Neural progenitor cell (in vitro differentiated cells): ENCODE data around the gene ROBO2. TPM values are rescaled to one million over a fixed set of nuclear protein-coding genes. Genes with fewer than 3 reads are reported as not detected.

Experiments used
- DNase-seq: peaks from one replicate; pipeline ENCODE4 v3.0.0-alpha.2; 2016; ENCODE audit warnings: low spot score
- H2AFZ ChIP-seq: fragments of 200-600 bp; sonication (generic); replicated peaks from 2 replicates; pipeline ENCODE4 v1.6.1; 2016; ENCODE audit warnings: antibody characterized with exemption
- H3F3A ChIP-seq: fragments of 200-600 bp; sonication (generic); 2 replicates; pipeline ENCODE4 v1.6.1; 2016; ENCODE audit warnings: antibody characterized with exemption, low read depth
- H3K27ac ChIP-seq: fragments of 200-600 bp; sonication (generic); 2 replicates; pipeline ENCODE4 v1.5.1; 2016; ENCODE audit warnings: mild to moderate bottlenecking
- H3K27me3 ChIP-seq: fragments of 200-600 bp; sonication (generic); 2 replicates; pipeline ENCODE4 v1.6.1; 2016; ENCODE audit warnings: mild to moderate bottlenecking, moderate library complexity
- H3K36me3 ChIP-seq: fragments of 200-600 bp; sonication (generic); 2 replicates; pipeline ENCODE4 v1.5.1; 2016
- H3K4me1 ChIP-seq: fragments of 200-600 bp; sonication (generic); 2 replicates; pipeline ENCODE4 v1.6.1; 2016; ENCODE audit warnings: mixed run types
- H3K4me2 ChIP-seq: fragments of 200-600 bp; sonication (generic); 2 replicates; pipeline ENCODE4 v1.6.1; 2016
- H3K4me3 ChIP-seq: fragments of 200-600 bp; sonication (generic); 2 replicates; pipeline ENCODE4 v1.5.1; 2016
- H3K79me2 ChIP-seq: fragments of 200-600 bp; sonication (generic); 2 replicates; pipeline ENCODE4 v1.6.1; 2016; ENCODE audit warnings: low read depth
- H3K9ac ChIP-seq: fragments of 200-600 bp; sonication (generic); 2 replicates; pipeline ENCODE4 v1.6.1; 2016
- H3K9me3 ChIP-seq: fragments of 200-600 bp; sonication (generic); 2 replicates; pipeline ENCODE4 v1.5.1; 2016; ENCODE audit warnings: low read depth
- H4K20me1 ChIP-seq: fragments of 200-600 bp; sonication (generic); 2 replicates; pipeline ENCODE4 v1.6.1; 2016; ENCODE audit warnings: low read depth
- H3K27ac Mint-ChIP-seq: 3 replicates; pipeline ENCODE4 v1.8.0; 2021; ENCODE audit warnings: mixed read lengths
- H3K27me3 Mint-ChIP-seq: 2 replicates; pipeline ENCODE4 v1.8.0; 2022; ENCODE audit warnings: low read depth, mild to moderate bottlenecking, inconsistent platforms, moderate library complexity, mixed read lengths; ENCODE audit not compliant: insufficient read depth
- H3K36me3 Mint-ChIP-seq: 3 replicates; pipeline ENCODE4 v1.8.0; 2021; ENCODE audit warnings: mixed read lengths
- H3K4me1 Mint-ChIP-seq: 3 replicates; pipeline ENCODE4 v1.8.0; 2021; ENCODE audit warnings: mixed read lengths
- H3K4me3 Mint-ChIP-seq: 3 replicates; pipeline ENCODE4 v1.8.0; 2021; ENCODE audit warnings: mild to moderate bottlenecking, moderate library complexity, mixed read lengths
- H3K9me3 Mint-ChIP-seq: 3 replicates; pipeline ENCODE4 v1.8.0; 2020; ENCODE audit warnings: mixed read lengths
- CTCF ChIP-seq: fragments of 200-600 bp; sonication (generic); IDR thresholded peaks from 2 replicates; pipeline ENCODE4 v1.5.1; 2017; ENCODE audit warnings: antibody characterized with exemption, mild to moderate bottlenecking
- EZH2 ChIP-seq: fragments of 200-600 bp; sonication (generic); IDR thresholded peaks from 2 replicates; pipeline ENCODE4 v1.6.1; 2017; ENCODE audit warnings: antibody characterized with exemption, mild to moderate bottlenecking, moderate library complexity
- EZH2phosphoT487 ChIP-seq: fragments of 200-600 bp; sonication (generic); IDR thresholded peaks from 2 replicates; pipeline ENCODE4 v1.6.1; 2017; ENCODE audit warnings: antibody characterized with exemption
- total RNA-seq: library from RNA; depleted of rRNA; stranded (reverse); fragments of >200 nt; gene quantifications from 2 replicates; pipeline ENCODE4 v1.2.3, GENCODE V29; 2015; ENCODE audit warnings: low replicate concordance

ROBO2 gene
- total RNA-seq, 1 donor from 2014 or later = 15.0 TPM

GRCh38 chr3:77420336-77420735 is 380.4 kb downstream of the ROBO2 start:
- no peaks in the 10 kb centered on the region for H3K4me1 ChIP-seq
- no peaks in the 10 kb centered on the region for H3K79me2 ChIP-seq
- no peak for DNase-seq
- no peak overlapping the region for H2AFZ ChIP-seq
- H3K9ac ChIP-seq = no peak overlapping the region
- Mint-ChIP-seq H3K27ac (no peak overlapping the region), H3K4me3 (no peak overlapping the region), H3K36me3 (no peaks in the 10 kb centered on the region), H3K4me1 (no peaks in the 10 kb centered on the region), H3K27me3 (peaks cover 2% of the 10 kb centered on the region), H3K9me3 (no peaks in the 10 kb centered on the region)
- no peaks in the 10 kb centered on the region for H4K20me1 ChIP-seq
- H3K36me3 ChIP-seq = no peaks in the 10 kb centered on the region
- no peak overlapping the region for H3K4me3 ChIP-seq
- TF ChIP-seq EZH2phosphoT487 = no peak
- TF ChIP-seq CTCF = no peak
- TF ChIP-seq EZH2 = no peak
- no peaks in the 10 kb centered on the region for H3K27me3 ChIP-seq
- no peak overlapping the region for H3K4me2 ChIP-seq
- no peaks in the 10 kb centered on the region for H3F3A ChIP-seq
- H3K27ac ChIP-seq = no peak overlapping the region
- no peaks in the 10 kb centered on the region for H3K9me3 ChIP-seq

- no peaks in the 10 kb centered on the region for H3K9me3 ChIP-seq
- H3K27me3 ChIP-seq = no peaks in the 10 kb centered on the region
- H3K4me3 ChIP-seq = no peak overlapping the region
- H3K4me3 Mint-ChIP-seq = no peak overlapping the region
- H2AFZ ChIP-seq = no peak overlapping the region
- H3K79me2 ChIP-seq = no peaks in the 10 kb centered on the region
- H3K4me1 ChIP-seq = no peaks in the 10 kb centered on the region
- H3K27me3 Mint-ChIP-seq = peaks cover 2% of the 10 kb centered on the region
- H3K27ac Mint-ChIP-seq = no peak overlapping the region
- H3K4me2 ChIP-seq = no peak overlapping the region
- no peaks in the 10 kb centered on the region for H3K36me3 Mint-ChIP-seq
- TF ChIP-seq CTCF (no peak), EZH2phosphoT487 (no peak), EZH2 (no peak)
- no peaks in the 10 kb centered on the region for H3K36me3 ChIP-seq
- no peaks in the 10 kb centered on the region for H4K20me1 ChIP-seq
- H3F3A ChIP-seq = no peaks in the 10 kb centered on the region
- H3K4me1 Mint-ChIP-seq = no peaks in the 10 kb centered on the region
- H3K9me3 Mint-ChIP-seq = no peaks in the 10 kb centered on the region
- H3K9ac ChIP-seq = no peak overlapping the region
- no peak for DNase-seq
- H3K27ac ChIP-seq = no peak overlapping the region
These were observed 382.0 kb downstream of the ROBO2 start for GRCh38 chr3:77421916-77422315.

- H3K27me3 ChIP-seq = no peaks in the 10 kb centered on the region
- Mint-ChIP-seq H3K4me1 (no peaks in the 10 kb centered on the region), H3K27ac (no peak overlapping the region), H3K27me3 (peaks cover 2% of the 10 kb centered on the region), H3K4me3 (no peak overlapping the region), H3K36me3 (no peaks in the 10 kb centered on the region), H3K9me3 (no peaks in the 10 kb centered on the region)
- H3K4me3 ChIP-seq = no peak overlapping the region
- H3K79me2 ChIP-seq = no peaks in the 10 kb centered on the region
- H3K4me1 ChIP-seq = no peaks in the 10 kb centered on the region
- H3K9me3 ChIP-seq = no peaks in the 10 kb centered on the region
- no peak overlapping the region for H2AFZ ChIP-seq
- no peak overlapping the region for H3K9ac ChIP-seq
- H3K27ac ChIP-seq = no peak overlapping the region
- no peak for TF ChIP-seq EZH2
- no peak for TF ChIP-seq CTCF
- no peak for TF ChIP-seq EZH2phosphoT487
- no peak for DNase-seq
- no peaks in the 10 kb centered on the region for H4K20me1 ChIP-seq
- H3K4me2 ChIP-seq = no peak overlapping the region
- no peaks in the 10 kb centered on the region for H3K36me3 ChIP-seq
- H3F3A ChIP-seq = no peaks in the 10 kb centered on the region
These were observed 386.6 kb downstream of the ROBO2 start for GRCh38 chr3:77426531-77426930.

- peaks cover 2% of the 10 kb centered on the region for H3K27me3 Mint-ChIP-seq
- H3K79me2 ChIP-seq = no peaks in the 10 kb centered on the region
- H3K4me3 ChIP-seq = no peak overlapping the region
- H2AFZ ChIP-seq = no peak overlapping the region
- TF ChIP-seq EZH2phosphoT487 (no peak), CTCF (no peak), EZH2 (no peak)
- no peak overlapping the region for H3K27ac Mint-ChIP-seq
- H4K20me1 ChIP-seq = no peaks in the 10 kb centered on the region
- H3K9me3 ChIP-seq = no peaks in the 10 kb centered on the region
- no peak for DNase-seq
- H3K27ac ChIP-seq = no peak overlapping the region
- no peaks in the 10 kb centered on the region for H3F3A ChIP-seq
- no peak overlapping the region for H3K4me2 ChIP-seq
- no peak overlapping the region for H3K4me3 Mint-ChIP-seq
- no peaks in the 10 kb centered on the region for H3K27me3 ChIP-seq
- H3K9me3 Mint-ChIP-seq = no peaks in the 10 kb centered on the region
- H3K4me1 ChIP-seq = no peaks in the 10 kb centered on the region
- H3K36me3 Mint-ChIP-seq = no peaks in the 10 kb centered on the region
- H3K4me1 Mint-ChIP-seq = no peaks in the 10 kb centered on the region
- H3K36me3 ChIP-seq = no peaks in the 10 kb centered on the region
- H3K9ac ChIP-seq = no peak overlapping the region
These were observed 387.6 kb downstream of the ROBO2 start for GRCh38 chr3:77427528-77427927.
